ENCODE results near the gene CD244.

DNA sequence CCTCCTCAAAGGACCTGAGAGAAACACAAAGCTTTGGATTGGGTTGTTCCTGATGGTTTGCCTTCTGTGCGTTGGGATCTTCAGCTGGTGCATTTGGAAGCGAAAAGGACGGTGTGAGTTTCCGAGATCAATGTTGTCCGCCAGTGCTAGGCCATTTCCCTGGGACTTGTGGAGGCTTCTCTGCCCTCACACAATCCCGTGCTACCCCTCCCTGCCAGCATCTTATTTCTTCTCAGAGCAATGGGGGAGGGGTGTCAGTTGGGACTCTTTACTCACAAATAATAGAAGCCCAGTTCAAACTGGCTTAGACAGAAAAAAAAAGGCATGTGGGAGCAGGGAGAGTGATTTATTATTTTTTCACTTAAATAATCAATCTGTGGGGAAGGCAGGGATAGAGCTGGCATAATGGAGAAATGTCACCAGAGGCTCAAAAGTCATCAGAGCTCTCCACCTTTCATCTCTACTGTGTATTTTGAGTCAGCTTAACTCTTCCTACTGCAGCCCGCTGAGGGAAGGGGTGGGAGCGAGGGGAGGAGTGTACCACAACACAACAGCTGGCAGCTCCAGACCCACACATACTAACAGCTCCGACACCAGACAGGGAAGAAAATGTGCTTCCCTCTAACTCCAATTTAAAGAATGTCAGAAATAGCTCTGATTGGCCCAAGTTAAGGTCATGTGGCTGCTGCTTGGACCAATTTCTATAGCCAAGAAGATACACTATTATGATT lies 44.3 kb downstream of the CD244 start:
- TF ChIP-seq, protein P1, sequence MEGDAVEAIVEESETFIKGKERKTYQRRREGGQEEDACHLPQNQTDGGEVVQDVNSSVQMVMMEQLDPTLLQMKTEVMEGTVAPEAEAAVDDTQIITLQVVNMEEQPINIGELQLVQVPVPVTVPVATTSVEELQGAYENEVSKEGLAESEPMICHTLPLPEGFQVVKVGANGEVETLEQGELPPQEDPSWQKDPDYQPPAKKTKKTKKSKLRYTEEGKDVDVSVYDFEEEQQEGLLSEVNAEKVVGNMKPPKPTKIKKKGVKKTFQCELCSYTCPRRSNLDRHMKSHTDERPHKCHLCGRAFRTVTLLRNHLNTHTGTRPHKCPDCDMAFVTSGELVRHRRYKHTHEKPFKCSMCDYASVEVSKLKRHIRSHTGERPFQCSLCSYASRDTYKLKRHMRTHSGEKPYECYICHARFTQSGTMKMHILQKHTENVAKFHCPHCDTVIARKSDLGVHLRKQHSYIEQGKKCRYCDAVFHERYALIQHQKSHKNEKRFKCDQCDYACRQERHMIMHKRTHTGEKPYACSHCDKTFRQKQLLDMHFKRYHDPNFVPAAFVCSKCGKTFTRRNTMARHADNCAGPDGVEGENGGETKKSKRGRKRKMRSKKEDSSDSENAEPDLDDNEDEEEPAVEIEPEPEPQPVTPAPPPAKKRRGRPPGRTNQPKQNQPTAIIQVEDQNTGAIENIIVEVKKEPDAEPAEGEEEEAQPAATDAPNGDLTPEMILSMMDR (IDR thresholded peaks at IDR 0.05): no peak
- TF ChIP-seq ZFX (IDR thresholded peaks at IDR 0.05; ENCODE audit: borderline replicate concordance): no peak

All from 22Rv1 (cell line).